ENCODE data around the gene PDAP1. TPM values are rescaled to one million over a fixed set of nuclear protein-coding genes. Genes with fewer than 3 reads are reported as not detected.

PDAP1 gene
- polyA plus RNA-seq, 1 experiment, result 60.2 TPM

DNA sequence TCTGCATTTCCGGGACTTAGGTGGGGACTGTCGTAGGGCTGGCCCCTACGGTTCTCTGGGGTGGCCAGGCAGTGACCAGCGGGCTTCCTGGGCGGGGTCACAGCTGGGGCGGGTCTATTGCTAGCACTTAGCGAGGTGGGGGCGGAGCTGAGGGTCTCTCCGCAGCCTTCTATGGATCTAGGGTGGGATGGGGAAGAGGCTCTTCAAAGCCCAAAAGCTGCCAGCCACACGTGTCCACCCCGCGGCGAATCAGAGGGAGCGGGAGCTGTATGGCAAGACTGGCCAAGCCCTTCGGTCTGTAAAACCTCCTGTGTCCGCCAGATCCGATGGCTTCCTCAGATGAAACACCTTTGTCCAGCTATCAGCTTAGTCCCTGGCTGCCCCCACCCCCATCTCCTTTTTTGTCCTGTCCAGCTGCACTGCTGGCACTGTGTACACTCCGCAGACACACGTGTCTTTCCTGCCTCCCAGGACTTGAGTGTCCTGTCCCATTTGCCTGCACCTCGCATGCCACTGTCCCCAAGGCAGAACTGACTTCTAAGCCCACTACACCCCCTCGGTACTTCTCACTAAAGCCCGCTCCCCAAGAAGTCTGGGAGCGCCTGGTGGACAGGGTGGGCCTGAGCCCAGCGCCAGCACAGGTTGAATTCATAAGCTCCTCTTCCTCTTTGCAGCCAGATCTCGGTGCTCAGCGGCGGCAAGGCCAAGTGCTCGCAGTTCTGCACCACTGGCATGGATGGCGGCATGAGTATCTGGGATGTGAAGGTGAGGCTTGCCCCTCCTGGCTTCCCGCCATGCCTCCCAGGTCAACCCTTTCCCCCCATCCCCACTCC is 14.8 kb downstream of the PDAP1 start:
- POLR2A ChIA-PET, result interaction anchor here (1.0 to 1.9 kb wide), 3 partner anchors 14 to 19 kb away, joined by 3 to 9 read pairs (median 4); partner anchors contain the start of genes BUD31 and PDAP1

DNA sequence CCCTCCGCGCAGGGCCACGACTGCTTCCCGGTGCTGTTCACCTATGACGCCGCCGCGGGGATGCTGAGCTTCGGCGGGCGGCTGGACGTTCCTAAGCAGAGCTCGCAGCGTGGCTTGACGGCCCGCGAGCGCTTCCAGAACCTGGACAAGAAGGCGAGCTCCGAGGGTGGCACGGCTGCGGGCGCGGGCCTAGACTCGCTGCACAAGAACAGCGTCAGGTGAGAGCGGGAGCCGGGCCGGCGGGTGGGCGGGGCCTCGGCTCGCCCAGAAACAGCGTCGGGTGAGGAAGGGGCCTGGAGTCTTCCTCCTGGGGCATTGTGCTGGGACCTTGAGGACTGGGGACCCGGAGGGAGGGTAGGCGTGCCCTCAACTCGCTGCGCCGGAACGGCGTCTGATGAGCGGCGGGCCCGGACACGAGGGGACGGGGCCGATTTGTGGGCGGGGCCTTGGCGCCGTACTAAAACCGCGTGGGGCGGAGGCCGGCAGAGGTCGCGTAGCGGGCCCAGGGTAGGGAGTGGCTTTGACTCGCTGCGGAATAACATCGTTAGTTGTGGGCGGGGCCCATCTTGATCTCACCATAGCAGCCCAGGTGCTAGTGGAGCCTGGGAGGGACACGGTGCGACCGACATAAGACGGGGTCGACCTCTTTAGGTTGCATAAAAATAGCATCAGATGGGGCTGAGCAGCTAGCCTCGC is 15.6 kb downstream of the PDAP1 start:
- peak overlapping the region; percentile 42 for H3K4me3 ChIP-seq (ENCODE audit: low read depth, low read length)
- peak overlapping the region; percentile 31 for H3K27ac ChIP-seq (ENCODE audit: low read depth, low read length)
- CTCF ChIA-PET, result interaction anchor here (0.6 kb wide), 1 partner anchor 11 kb away, joined by 3 read pairs; no protein-coding TSS in a partner anchor
- H3K27me3 ChIP-seq (ENCODE audit: control insufficient read depth, insufficient read depth, low read length), result no peaks in the 10 kb centered on the region
- TF ChIP-seq, protein P1, sequence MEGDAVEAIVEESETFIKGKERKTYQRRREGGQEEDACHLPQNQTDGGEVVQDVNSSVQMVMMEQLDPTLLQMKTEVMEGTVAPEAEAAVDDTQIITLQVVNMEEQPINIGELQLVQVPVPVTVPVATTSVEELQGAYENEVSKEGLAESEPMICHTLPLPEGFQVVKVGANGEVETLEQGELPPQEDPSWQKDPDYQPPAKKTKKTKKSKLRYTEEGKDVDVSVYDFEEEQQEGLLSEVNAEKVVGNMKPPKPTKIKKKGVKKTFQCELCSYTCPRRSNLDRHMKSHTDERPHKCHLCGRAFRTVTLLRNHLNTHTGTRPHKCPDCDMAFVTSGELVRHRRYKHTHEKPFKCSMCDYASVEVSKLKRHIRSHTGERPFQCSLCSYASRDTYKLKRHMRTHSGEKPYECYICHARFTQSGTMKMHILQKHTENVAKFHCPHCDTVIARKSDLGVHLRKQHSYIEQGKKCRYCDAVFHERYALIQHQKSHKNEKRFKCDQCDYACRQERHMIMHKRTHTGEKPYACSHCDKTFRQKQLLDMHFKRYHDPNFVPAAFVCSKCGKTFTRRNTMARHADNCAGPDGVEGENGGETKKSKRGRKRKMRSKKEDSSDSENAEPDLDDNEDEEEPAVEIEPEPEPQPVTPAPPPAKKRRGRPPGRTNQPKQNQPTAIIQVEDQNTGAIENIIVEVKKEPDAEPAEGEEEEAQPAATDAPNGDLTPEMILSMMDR (IDR thresholded peaks at IDR 0.05; ENCODE audit: low read depth, low read length), result no peak
- POLR2A ChIA-PET, result interaction anchor here (0.9 to 1.9 kb wide), 3 partner anchors 16 to 30 kb away, joined by 3 to 9 read pairs (median 4); partner anchors contain the start of genes BUD31 and PDAP1
- DNase-seq (ENCODE audit: low read depth, low spot score), result no peak
- H3K9me3 ChIP-seq (ENCODE audit: control insufficient read depth, insufficient read depth, low read length), result no peaks in the 10 kb centered on the region; the same call in 1 of the 2 replicates

More for the DNA sequence above, 14.8 kb downstream of the PDAP1 start:
- Histone ChIP-seq H3K4me3 (ENCODE audit: low read depth, low read length) (peak overlapping the region; percentile 42), H3K27ac (ENCODE audit: low read depth, low read length) (peak overlapping the region; percentile 11), H3K27me3 (ENCODE audit: control insufficient read depth, insufficient read depth, low read length) (no peaks in the 10 kb centered on the region), H3K9me3 (ENCODE audit: control insufficient read depth, insufficient read depth, low read length) (no peaks in the 10 kb centered on the region; the same call in 1 of the 2 replicates)
- DNase-seq (ENCODE audit: low read depth, low spot score), result no peak
- CTCF ChIA-PET, result interaction anchor here (0.6 kb wide), 1 partner anchor 290 kb away, joined by 5 read pairs; no protein-coding TSS in a partner anchor
- TF ChIP-seq, protein P1 (IDR thresholded peaks at IDR 0.05; ENCODE audit: low read depth, low read length), result no peak

DNA sequence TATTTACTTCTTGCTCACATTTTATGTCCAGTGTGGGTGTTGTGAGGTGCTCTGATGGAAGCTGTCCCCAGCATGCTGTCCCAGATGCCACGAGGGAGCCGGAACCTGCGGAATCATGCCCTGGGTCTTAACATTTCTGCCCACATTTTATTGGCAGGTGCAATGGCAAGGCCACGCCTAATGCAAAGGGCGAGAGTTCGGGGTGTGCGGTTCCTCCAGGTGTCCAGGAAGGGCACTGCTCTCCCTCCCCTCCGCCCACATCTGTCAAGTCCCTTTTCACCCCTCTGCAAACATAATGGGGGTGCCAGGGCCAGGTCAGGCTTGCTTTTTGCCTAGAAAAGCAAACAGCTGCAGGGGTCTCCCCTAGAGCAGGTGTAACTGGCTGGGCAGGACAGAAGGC is 16.4 kb downstream of the PDAP1 start:
- no peaks in the 10 kb centered on the region; the same call in 1 of the 2 replicates for H3K9me3 ChIP-seq (ENCODE audit: control insufficient read depth, insufficient read depth, low read length)
- ChIA-PET CTCF (interaction anchor here (0.6 kb wide), 1 partner anchor 10 kb away, joined by 3 read pairs; no protein-coding TSS in a partner anchor), POLR2A (interaction anchor here (0.9 to 1.9 kb wide), 3 partner anchors 16 to 29 kb away, joined by 3 to 9 read pairs (median 5); partner anchors contain the start of genes ARPC1B, BUD31 and PDAP1)
- H3K4me3 ChIP-seq (ENCODE audit: low read depth, low read length), result no peak overlapping the region
- no peak for DNase-seq (ENCODE audit: low read depth, low spot score)
- TF ChIP-seq, protein P1 (IDR thresholded peaks at IDR 0.05; ENCODE audit: low read depth, low read length), result no peak
- no peak overlapping the region for H3K27ac ChIP-seq (ENCODE audit: low read depth, low read length)
- no peaks in the 10 kb centered on the region for H3K27me3 ChIP-seq (ENCODE audit: control insufficient read depth, insufficient read depth, low read length)

DNA sequence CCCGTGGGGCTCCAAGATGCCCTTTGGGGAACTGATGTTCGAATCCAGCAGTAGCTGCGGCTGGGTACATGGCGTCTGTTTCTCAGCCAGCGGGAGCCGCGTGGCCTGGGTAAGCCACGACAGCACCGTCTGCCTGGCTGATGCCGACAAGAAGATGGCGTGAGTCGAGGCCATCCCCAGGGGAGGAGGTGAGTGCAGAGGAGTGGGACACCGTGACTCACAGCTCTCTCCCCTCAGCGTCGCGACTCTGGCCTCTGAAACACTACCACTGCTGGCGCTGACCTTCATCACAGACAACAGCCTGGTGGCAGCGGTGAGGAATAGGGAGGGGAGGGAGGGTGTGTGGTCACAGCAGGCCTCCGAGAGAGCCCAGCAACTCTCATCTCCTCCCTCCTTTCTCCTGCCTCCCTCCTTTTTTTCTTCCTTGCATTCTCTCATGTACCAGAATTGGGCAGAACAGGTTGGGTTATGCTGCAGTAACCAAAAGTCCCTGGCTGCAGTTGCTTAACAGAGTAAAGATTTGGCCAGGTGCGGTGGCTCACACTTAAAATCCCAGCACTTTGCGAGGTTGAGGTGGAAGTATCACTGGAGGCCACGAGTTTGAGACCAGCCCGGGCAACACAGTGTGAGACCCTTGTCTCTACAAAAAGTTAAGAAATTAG is 17.3 kb downstream of the PDAP1 start:
- no peak overlapping the region for H3K4me3 ChIP-seq (ENCODE audit: low read depth, low read length)
- no peak overlapping the region for H3K27ac ChIP-seq (ENCODE audit: low read depth, low read length)
- ChIA-PET CTCF (no interaction called here), POLR2A (interaction anchor here (1.0 to 1.1 kb wide), 2 partner anchors 17 to 18 kb away, joined by 5 to 6 read pairs; partner anchors contain the start of genes ARPC1B, BUD31 and PDAP1)
- no peaks in the 10 kb centered on the region for H3K27me3 ChIP-seq (ENCODE audit: control insufficient read depth, insufficient read depth, low read length)
- no peak for DNase-seq (ENCODE audit: low read depth, low spot score)
- H3K9me3 ChIP-seq (ENCODE audit: control insufficient read depth, insufficient read depth, low read length), result no peaks in the 10 kb centered on the region; the same call in 1 of the 2 replicates
- TF ChIP-seq, protein P1 (IDR thresholded peaks at IDR 0.05; ENCODE audit: low read depth, low read length), result no peak
